Muscle of leg (tissue), 11 donors: Measurements from ENCODE around the gene NFASC. TPM values are rescaled to one million over a fixed set of nuclear protein-coding genes. Genes with fewer than 3 reads are reported as not detected.

Experiments used
- DNase-seq: peaks from one replicate; pipeline ENCODE4 v3.0.0; 2013
- H3K27ac ChIP-seq: one replicate; pipeline ENCODE4 v1.5.1; 2013; ENCODE audit warnings: mild to moderate bottlenecking, low read length, control low read depth
- H3K27me3 ChIP-seq: one replicate; pipeline ENCODE4 v1.6.1; 2013; ENCODE audit warnings: low read length; ENCODE audit not compliant: control insufficient read depth, insufficient read depth
- H3K36me3 ChIP-seq: one replicate; pipeline ENCODE4 v1.6.1; 2013; ENCODE audit warnings: low read length; ENCODE audit not compliant: control insufficient read depth, insufficient read depth
- H3K4me1 ChIP-seq: one replicate; pipeline ENCODE4 v1.6.1; 2013; ENCODE audit warnings: low read length; ENCODE audit not compliant: control insufficient read depth, insufficient read depth
- H3K4me3 ChIP-seq: one replicate; pipeline ENCODE4 v1.5.1; 2013; ENCODE audit warnings: low read length, control low read depth
- H3K9me3 ChIP-seq: replicated peaks from 2 replicates; pipeline ENCODE4 v1.6.1; 2013; ENCODE audit warnings: low read depth, low read length; ENCODE audit not compliant: control insufficient read depth
- WGBS: methylation state at CpG from one replicate; pipeline ENCODE4 v1.1.5; 2013; ENCODE audit warnings: missing lambda C conversion rate; ENCODE audit not compliant: insufficient coverage; 5-methylcytosine and 5-hydroxymethylcytosine counted together
- polyA plus RNA-seq, 8 donors: library from polyadenylated mRNA; unstranded; fragments of 120-200 nt; gene quantifications; one replicate each; pipeline versions ENCODE4 v1.2.1 to v1.2.3, GENCODE V29; 2013; ENCODE audit warnings: inconsistent platforms in 1 of 8, low replicate concordance in 1 of 8; ENCODE audit not compliant: insufficient read length in 8 of 8, insufficient read depth in 1 of 8
- total RNA-seq: library from RNA; stranded (reverse); fragments of 120-200 nt; gene quantifications from one replicate; pipeline ENCODE4 v1.2.4, GENCODE V29; 2013

Gene NFASC
- total and polyA plus RNA-seq, 9 donors, result 0.81 to 1.8 (median 1.1) TPM

DNA sequence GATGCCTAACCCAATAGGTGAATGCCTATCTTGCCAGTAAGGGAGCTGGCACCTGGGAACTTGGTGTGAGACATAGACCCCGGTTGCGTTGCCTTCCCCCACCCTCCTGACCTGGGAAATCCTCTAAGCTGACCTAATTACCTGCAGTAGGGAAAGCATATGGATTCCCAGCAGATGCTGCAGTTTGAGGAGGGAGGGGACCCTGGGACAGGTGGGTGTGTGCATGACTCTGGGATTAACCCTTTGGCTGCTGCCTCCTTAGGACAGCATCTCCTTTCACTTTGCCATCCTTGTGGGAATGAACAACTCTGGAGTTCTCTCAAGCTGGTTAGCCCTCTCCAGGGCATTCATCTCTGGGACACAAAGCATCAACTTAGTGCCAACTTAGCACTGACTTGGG is 16.4 kb upstream of the NFASC start:
- Histone ChIP-seq H3K4me3 (no peak overlapping the region), H3K36me3 (no peaks in the 10 kb centered on the region), H3K27me3 (no peaks in the 10 kb centered on the region), H3K4me1 (peaks cover 7% of the 10 kb centered on the region), H3K27ac (no peak overlapping the region), H3K9me3 (no peaks in the 10 kb centered on the region)
- DNase-seq, result no peak
- no CpG with 5 or more reads among the region's 2 CpGs for WGBS

DNA sequence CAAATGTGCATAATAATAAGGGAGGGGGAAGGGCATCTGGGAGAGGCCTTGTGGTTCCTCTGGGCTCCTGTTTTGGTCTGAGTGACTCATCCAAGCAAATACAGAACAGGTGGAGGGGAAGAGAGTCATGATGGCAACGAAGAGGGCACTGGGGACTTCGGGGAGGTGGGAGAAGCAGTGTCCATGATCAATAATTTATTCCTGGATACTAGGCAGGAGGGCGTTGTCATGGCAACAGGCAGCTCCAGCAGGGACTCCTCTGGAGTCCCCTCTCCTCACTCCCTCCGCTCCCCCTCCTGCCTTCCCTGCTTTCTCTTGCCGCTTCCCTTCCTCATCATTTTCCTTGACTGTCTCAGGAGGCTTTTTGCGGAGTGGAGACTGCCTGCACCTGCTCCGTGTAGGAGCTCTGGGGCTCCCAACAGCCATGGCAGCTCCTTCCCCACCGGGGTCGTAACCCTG is 12.3 kb upstream of the NFASC start:
- no peaks in the 10 kb centered on the region for H3K27me3 ChIP-seq
- DNase-seq, result no peak

GRCh38 chr1:204859861-204860267 is 10.8 kb upstream of the NFASC start:
- no peaks in the 10 kb centered on the region for H3K27me3 ChIP-seq
- no peak overlapping the region for H3K4me3 ChIP-seq
- H3K9me3 ChIP-seq, result no peaks in the 10 kb centered on the region
- H3K36me3 ChIP-seq, result no peaks in the 10 kb centered on the region
- DNase-seq, result no peak
- H3K27ac ChIP-seq, result no peak overlapping the region
- no peaks in the 10 kb centered on the region for H3K4me1 ChIP-seq
- 73% methylated on average over 2 of the region's 4 CpGs for WGBS

More for the DNA sequence above, 12.3 kb upstream of the NFASC start:
- H3K9me3 ChIP-seq, result no peaks in the 10 kb centered on the region
- H3K36me3 ChIP-seq, result no peaks in the 10 kb centered on the region
- H3K27ac ChIP-seq, result no peak overlapping the region
- 51% methylated on average over 7 of the region's 9 CpGs for WGBS
- no peak overlapping the region for H3K4me3 ChIP-seq
- H3K4me1 ChIP-seq, result peaks cover 4% of the 10 kb centered on the region

- no peaks in the 10 kb centered on the region for H3K36me3 ChIP-seq
- no peaks in the 10 kb centered on the region for H3K27me3 ChIP-seq
- no peaks in the 10 kb centered on the region for H3K9me3 ChIP-seq
- no peak overlapping the region for H3K27ac ChIP-seq
- no peak for DNase-seq
- H3K4me1 ChIP-seq, result peaks cover 8% of the 10 kb centered on the region
- no CpG with 5 or more reads among the region's 5 CpGs for WGBS
- H3K4me3 ChIP-seq, result no peak overlapping the region
Observed at GRCh38 chr1:204863024-204863423, 7.6 kb upstream of the NFASC start.

DNA sequence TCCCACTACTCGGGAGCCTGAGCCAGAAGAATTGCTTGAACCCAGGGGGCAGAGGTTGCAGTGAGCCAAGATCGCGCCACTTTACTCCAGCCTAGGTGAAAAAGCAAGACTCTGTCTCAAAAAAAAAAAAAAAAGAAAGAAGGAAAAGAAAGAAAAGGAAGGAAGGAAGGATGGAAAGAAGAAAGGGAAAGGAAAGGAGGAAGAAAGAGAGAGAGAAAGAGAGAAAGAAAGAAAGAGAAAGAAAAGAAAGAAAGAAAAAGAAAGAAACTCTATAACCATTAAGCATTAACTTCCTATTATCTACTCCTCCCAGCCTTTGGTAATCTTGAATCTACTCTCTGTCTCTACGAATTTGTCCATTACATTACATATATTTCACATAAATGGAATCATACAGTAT is 6.9 kb upstream of the NFASC start:
- WGBS, result 88% methylated on average over 3 of the region's 4 CpGs

GRCh38 chr1:204866051-204866596 is 4.5 kb upstream of the NFASC start:
- H3K27ac ChIP-seq, result no peak overlapping the region
- DNase-seq, result no peak
- H3K27me3 ChIP-seq, result no peaks in the 10 kb centered on the region
- H3K9me3 ChIP-seq, result peaks cover 3% of the 10 kb centered on the region
- 71% methylated on average over 4 of the region's 5 CpGs for WGBS
- no peaks in the 10 kb centered on the region for H3K36me3 ChIP-seq
- no peak overlapping the region for H3K4me3 ChIP-seq
- H3K4me1 ChIP-seq, result peaks cover 20% of the 10 kb centered on the region

More for the DNA sequence above, 6.9 kb upstream of the NFASC start:
- Histone ChIP-seq H3K4me3 (no peak overlapping the region), H3K9me3 (no peaks in the 10 kb centered on the region), H3K27ac (no peak overlapping the region), H3K27me3 (no peaks in the 10 kb centered on the region), H3K4me1 (peaks cover 15% of the 10 kb centered on the region), H3K36me3 (no peaks in the 10 kb centered on the region)
- DNase-seq, result no peak

DNA sequence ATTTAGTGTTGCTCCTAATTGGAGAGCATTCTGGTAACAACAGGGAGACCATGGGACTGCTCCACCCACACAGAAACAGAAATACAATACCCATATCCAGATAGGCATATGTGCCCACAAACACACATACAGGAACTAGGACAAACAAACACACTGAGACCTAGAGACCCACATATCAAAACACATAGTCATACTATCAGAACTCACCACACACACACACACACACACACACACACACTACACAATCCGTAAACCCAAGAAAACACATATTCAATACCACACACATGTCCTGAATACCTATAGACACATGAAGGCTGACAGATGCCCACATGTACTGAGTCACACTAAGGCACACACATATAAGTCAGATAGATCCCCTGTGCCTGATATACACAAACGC is 3.5 kb upstream of the NFASC start:
- no peak for DNase-seq
- H3K36me3 ChIP-seq, result no peaks in the 10 kb centered on the region
- no peaks in the 10 kb centered on the region for H3K27me3 ChIP-seq
- H3K27ac ChIP-seq, result no peak overlapping the region
- no peak overlapping the region for H3K4me3 ChIP-seq
- WGBS, result 78% methylated on average over 2 of the region's 2 CpGs
- H3K4me1 ChIP-seq, result peaks cover 25% of the 10 kb centered on the region
- peaks cover 3% of the 10 kb centered on the region for H3K9me3 ChIP-seq

DNA sequence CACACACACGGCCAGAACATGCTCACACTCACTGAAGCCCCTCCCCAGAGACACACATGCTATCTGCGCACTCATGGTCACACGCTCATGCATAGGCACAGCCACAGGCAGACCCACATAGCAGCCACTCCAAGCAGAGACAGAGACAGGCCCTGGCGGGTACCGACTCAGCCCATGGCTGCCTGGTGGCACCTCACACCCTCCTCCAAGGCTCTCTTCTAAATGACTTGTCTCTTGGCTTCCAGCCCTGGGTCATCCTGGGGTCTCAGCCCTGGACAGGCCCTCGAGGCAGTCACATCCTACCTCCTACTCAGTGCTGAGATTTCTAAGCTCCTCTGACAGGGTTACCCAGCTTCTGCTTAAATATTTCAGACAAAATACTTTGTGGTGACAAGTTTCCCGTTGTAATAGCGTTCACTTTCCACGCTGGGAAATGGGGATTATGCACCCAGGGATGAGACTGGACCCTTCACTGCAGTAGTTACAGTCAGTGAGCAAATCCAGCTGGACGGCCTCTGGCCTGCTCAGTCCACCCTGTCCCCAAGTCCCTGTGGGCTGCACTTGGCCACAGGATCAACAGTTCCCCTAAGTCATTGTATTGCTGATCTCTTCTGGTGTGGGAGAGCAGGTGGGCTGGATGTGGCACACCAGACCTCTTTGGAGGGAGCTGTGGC is 2.9 kb upstream of the NFASC start:
- Histone ChIP-seq H3K27ac (no peak overlapping the region), H3K4me1 (peaks cover 30% of the 10 kb centered on the region), H3K36me3 (no peaks in the 10 kb centered on the region), H3K27me3 (no peaks in the 10 kb centered on the region), H3K9me3 (peaks cover 3% of the 10 kb centered on the region), H3K4me3 (no peak overlapping the region)
- no peak for DNase-seq
- WGBS, result 68% methylated on average over 10 of the region's 10 CpGs

DNA sequence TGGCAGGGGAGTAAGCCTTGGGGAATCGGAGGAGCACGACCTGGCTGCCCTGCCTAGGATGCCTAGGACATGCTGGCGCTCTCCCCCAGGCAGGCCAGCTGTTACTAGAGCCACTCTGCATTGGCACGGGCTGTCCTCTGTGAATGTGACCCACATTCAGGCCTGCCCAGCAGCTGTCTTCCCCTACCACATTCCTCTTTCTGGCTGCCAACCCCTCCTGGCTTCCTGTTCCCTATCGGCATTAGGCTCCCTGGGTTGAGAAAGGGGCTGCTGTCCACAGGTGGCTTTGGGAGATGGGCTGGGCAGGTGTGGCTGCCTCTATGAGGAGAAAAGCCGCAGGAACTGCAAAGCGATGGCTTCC is 2.3 kb upstream of the NFASC start:
- peak; percentile 78 for DNase-seq
- H3K36me3 ChIP-seq, result no peaks in the 10 kb centered on the region
- 67% methylated on average over 5 of the region's 7 CpGs for WGBS
- H3K27me3 ChIP-seq, result no peaks in the 10 kb centered on the region
- H3K9me3 ChIP-seq, result peaks cover 3% of the 10 kb centered on the region
- H3K27ac ChIP-seq, result no peak overlapping the region
- H3K4me1 ChIP-seq, result peaks cover 30% of the 10 kb centered on the region
- H3K4me3 ChIP-seq, result no peak overlapping the region

- Histone ChIP-seq H3K4me1 (peaks cover 36% of the 10 kb centered on the region), H3K36me3 (no peaks in the 10 kb centered on the region), H3K27ac (no peak overlapping the region), H3K27me3 (peaks cover 3% of the 10 kb centered on the region), H3K9me3 (peaks cover 3% of the 10 kb centered on the region), H3K4me3 (no peak overlapping the region)
- WGBS, result 83% methylated on average over 1 of the region's 3 CpGs
- DNase-seq, result no peak
Observed at GRCh38 chr1:204869097-204869496, 1.6 kb upstream of the NFASC start.
